PC-9 (cell line): ENCODE measurements around the gene SYT15.

Experiments
- EZH2 ChIP-seq: fragments of 200-600 bp; sonication (generic); IDR thresholded peaks from 2 replicates; pipeline ENCODE4 v1.8.0; 2017; ENCODE audit warnings: antibody characterized with exemption, low read depth
- TF ChIP-seq, protein P1 (sequence below): fragments of 200-600 bp; sonication (generic); conservative IDR thresholded peaks from 2 replicates; pipeline ENCODE4 v1.6.1; 2017; ENCODE audit warnings: mixed run types, antibody characterized with exemption, mild to moderate bottlenecking, moderate library complexity

DNA sequence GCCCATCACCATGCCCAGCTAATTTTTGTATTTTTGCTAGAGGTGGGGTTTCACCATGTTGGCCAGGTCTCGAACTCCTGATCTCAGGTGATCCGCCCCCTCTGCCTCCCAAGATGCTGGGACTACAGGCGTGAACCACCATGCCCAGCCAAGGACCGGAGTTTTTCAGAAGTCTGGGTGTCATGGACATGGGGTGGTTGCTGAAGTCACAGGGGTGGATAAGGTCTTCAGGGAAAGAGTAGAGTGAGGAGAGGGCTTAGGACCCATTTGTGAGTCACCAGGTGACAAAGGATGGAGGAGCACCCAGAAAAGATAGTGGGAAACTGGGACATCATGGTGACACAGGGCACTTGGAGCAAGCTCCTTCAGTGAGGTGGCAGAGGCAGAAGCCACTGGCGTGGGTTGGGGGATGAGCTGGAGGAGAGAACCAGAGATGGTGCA is 19.7 kb upstream of the SYT15 start:
- TF ChIP-seq, protein P1, sequence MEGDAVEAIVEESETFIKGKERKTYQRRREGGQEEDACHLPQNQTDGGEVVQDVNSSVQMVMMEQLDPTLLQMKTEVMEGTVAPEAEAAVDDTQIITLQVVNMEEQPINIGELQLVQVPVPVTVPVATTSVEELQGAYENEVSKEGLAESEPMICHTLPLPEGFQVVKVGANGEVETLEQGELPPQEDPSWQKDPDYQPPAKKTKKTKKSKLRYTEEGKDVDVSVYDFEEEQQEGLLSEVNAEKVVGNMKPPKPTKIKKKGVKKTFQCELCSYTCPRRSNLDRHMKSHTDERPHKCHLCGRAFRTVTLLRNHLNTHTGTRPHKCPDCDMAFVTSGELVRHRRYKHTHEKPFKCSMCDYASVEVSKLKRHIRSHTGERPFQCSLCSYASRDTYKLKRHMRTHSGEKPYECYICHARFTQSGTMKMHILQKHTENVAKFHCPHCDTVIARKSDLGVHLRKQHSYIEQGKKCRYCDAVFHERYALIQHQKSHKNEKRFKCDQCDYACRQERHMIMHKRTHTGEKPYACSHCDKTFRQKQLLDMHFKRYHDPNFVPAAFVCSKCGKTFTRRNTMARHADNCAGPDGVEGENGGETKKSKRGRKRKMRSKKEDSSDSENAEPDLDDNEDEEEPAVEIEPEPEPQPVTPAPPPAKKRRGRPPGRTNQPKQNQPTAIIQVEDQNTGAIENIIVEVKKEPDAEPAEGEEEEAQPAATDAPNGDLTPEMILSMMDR, result no peak
- no peak for TF ChIP-seq EZH2
